Prostate gland (tissue), 2 donors: Measurements from ENCODE around the gene TJAP1. TPM values are rescaled to one million over a fixed set of nuclear protein-coding genes. Genes with fewer than 3 reads are reported as not detected.

Experiments used
- DNase-seq: peaks from one replicate; pipeline ENCODE4 v3.0.0-alpha.2; 2019; ENCODE audit warnings: low spot score
- H3K27ac ChIP-seq, 2 donors: fragments of 200-600 bp; sonication (generic); 2 replicates each; pipeline ENCODE4 v1.5.1; 2017 to 2019
- H3K27me3 ChIP-seq: fragments of 200-600 bp; sonication (generic); replicated peaks from 2 replicates; pipeline ENCODE4 v1.5.1; 2019; ENCODE audit not compliant: insufficient read depth
- H3K36me3 ChIP-seq, 2 donors: fragments of 200-600 bp; sonication (generic); 1 replicate in 1 of 2; 2 replicates in 1 of 2; pipeline versions ENCODE4 v1.5.1 to v1.8.1; 2017 to 2019
- H3K4me1 ChIP-seq: fragments of 200-600 bp; sonication (generic); replicated peaks from 2 replicates; pipeline ENCODE4 v1.5.1; 2019
- H3K4me3 ChIP-seq, 2 donors: fragments of 200-600 bp; sonication (generic); 2 replicates each; pipeline ENCODE4 v1.5.1; 2017 to 2019
- H3K9me3 ChIP-seq: fragments of 200-600 bp; sonication (generic); 2 replicates; pipeline ENCODE4 v1.5.1; 2017
- POLR2A ChIP-seq: fragments of 450-650 bp; IDR thresholded peaks from one replicate; pipeline ENCODE4 v1.6.1; 2016; ENCODE audit warnings: antibody characterized with exemption, mild to moderate bottlenecking
- POLR2AphosphoS5 ChIP-seq: sonication (generic); formaldehyde crosslinking; IDR thresholded peaks from one replicate; pipeline ENCODE4 v1.6.1; 2017; ENCODE audit warnings: antibody characterized with exemption
- WGBS: methylation state at CpG from one replicate; pipeline ENCODE4 v1.1.5; 2018; 5-methylcytosine and 5-hydroxymethylcytosine counted together
- intact Hi-C: fragments of 100-400 bp; cut with DNase I; formaldehyde crosslinking; loops from one replicate; pipeline ENCODE4 v1.14.2; 2022
- total RNA-seq, 2 donors: library from RNA; depleted of rRNA; stranded (reverse); fragments of >200 nt; gene quantifications; one replicate each; pipeline ENCODE4 v1.1.0, GENCODE V29; 2016
- TF ChIP-seq, protein P1 (sequence below), 4 experiments: fragments of 200-600 bp in 2 of 4; fragments of 450-650 bp in 2 of 4; sonication (generic) in 2 of 4; IDR thresholded peaks; 1 replicate in 3 of 4; 2 replicates in 1 of 4; pipeline ENCODE4 v1.5.1; 2016 to 2019; ENCODE audit warnings: antibody characterized with exemption in 4 of 4, mild to moderate bottlenecking in 2 of 4, moderate library complexity in 2 of 4

Gene TJAP1, protein sequence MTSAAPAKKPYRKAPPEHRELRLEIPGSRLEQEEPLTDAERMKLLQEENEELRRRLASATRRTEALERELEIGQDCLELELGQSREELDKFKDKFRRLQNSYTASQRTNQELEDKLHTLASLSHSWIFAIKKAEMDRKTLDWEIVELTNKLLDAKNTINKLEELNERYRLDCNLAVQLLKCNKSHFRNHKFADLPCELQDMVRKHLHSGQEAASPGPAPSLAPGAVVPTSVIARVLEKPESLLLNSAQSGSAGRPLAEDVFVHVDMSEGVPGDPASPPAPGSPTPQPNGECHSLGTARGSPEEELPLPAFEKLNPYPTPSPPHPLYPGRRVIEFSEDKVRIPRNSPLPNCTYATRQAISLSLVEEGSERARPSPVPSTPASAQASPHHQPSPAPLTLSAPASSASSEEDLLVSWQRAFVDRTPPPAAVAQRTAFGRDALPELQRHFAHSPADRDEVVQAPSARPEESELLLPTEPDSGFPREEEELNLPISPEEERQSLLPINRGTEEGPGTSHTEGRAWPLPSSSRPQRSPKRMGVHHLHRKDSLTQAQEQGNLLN
- 10 to 100 TPM; 29.1 to 51.6 TPM for total RNA-seq

DNA sequence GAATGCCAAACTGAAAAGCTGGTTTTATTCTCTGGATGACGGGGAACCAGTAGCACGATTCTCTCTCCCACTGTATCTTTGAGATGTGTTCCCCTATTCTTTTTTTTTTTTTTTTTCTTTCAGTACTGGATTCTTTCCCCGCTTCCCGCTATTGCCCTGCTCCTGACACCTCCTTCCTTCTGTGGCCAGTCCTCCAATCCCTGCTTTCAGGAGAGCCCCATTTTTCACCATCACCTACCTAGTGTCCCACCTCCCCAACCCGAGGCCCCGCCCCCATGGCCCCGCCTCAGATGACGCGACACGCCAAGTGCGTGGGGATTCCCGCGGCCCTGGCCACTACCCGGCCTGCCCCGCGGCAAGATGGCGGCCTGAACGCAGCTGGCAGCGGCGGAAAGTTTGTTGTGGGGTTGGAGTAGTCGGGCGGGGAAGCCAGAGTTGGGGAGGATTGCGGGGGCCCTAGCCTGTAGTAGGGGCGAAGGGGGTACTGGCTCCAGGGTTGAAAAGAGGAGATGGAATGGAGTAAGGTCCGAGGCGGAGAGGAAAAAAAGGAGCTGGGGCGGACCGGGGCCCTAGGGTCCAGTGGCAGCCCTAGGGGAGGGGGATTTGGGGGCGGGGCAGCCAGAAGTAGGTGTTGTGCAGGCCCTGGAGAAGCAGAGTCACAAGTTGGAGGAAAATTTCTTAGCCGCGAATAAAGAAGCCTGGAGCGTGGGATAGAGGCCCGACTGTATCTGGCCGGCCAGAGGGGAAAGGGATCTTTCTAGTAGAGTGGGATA, at the start of gene TJAP1:
TSS of gene TJAP1 (plus strand) at position 336 of the 773 bp plus-strand sequence. CDS start 21,432 bp downstream, outside the sequence.
- Histone ChIP-seq H3K36me3 (no peaks in the 10 kb centered on the region), H3K9me3 (no peaks in the 10 kb centered on the region), H3K4me1 (peaks cover 7% of the 10 kb centered on the region), H3K27ac (peak within 1 kb of the TSS; percentile 81 to 83), H3K4me3 (peak within 1 kb of the TSS; percentile 61 to 85), H3K27me3 (no peaks in the 10 kb centered on the region)
- under 1% methylated on average over 34 of the region's 34 CpGs for WGBS
- peak; percentile 91 for DNase-seq
- peak; percentile 79 for TF ChIP-seq POLR2A
- TF ChIP-seq, protein P1, sequence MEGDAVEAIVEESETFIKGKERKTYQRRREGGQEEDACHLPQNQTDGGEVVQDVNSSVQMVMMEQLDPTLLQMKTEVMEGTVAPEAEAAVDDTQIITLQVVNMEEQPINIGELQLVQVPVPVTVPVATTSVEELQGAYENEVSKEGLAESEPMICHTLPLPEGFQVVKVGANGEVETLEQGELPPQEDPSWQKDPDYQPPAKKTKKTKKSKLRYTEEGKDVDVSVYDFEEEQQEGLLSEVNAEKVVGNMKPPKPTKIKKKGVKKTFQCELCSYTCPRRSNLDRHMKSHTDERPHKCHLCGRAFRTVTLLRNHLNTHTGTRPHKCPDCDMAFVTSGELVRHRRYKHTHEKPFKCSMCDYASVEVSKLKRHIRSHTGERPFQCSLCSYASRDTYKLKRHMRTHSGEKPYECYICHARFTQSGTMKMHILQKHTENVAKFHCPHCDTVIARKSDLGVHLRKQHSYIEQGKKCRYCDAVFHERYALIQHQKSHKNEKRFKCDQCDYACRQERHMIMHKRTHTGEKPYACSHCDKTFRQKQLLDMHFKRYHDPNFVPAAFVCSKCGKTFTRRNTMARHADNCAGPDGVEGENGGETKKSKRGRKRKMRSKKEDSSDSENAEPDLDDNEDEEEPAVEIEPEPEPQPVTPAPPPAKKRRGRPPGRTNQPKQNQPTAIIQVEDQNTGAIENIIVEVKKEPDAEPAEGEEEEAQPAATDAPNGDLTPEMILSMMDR (IDR thresholded peaks at IDR 0.05), result no peak
- peak; percentile 93 for TF ChIP-seq POLR2AphosphoS5
- intact Hi-C loops, result no loop called here

DNA sequence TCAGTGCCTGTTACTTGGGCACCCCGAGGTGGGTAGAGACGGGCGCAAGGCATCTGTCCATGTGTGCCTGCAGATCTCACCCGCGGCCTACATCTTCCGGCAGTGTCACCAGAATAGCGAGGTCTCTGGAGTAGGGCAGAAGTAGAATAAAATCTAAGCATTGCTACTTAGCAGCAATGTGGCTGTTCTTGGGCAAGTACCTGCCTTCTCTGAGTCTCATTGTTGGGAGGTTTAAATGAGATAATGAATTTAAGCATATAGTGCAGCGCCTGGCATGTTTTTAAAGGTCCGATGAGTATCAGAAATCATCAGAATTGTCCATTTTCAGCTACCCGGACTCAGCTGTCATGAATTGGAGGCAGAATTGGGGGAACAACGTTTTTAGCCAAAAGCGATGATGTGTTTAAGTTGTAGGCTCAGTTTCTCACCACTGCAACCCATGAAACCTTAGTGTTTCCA, 49.2 kb upstream of the TJAP1 start:
- intact Hi-C loops, result no loop called here
- Histone ChIP-seq H3K4me3 (peak overlapping the region; percentile 51 to 69), H3K4me1 (peaks cover 3% of the 10 kb centered on the region), H3K27ac (peak overlapping the region; percentile 75 to 77), H3K36me3 (no peaks in the 10 kb centered on the region), H3K9me3 (no peaks in the 10 kb centered on the region), H3K27me3 (no peaks in the 10 kb centered on the region)
- TF ChIP-seq, protein P1 (IDR thresholded peaks at IDR 0.05), result no peak
- TF ChIP-seq POLR2A, result no peak
- no peak for TF ChIP-seq POLR2AphosphoS5
- 13% methylated on average over 12 of the region's 12 CpGs for WGBS
- DNase-seq, result no peak

DNA sequence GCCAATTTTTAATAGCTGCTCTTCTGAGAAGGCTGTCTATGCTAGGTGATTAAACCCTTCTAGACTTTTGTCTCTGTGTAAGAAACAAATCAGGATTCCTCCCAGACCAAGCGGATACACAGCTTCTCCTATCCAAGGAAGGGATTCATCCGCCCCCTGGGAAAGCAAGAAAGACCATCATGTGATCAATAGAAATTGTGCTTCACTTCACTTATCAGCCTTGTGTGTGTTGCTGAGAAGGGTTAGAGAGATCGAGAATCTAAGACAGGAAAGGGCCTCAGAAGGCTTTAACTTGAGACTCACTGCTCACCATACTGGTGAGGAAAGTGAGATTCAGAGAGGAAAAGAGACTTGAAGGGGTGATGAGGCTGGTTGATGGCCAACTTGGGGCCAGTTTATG, 48.5 kb upstream of the TJAP1 start:
- Histone ChIP-seq H3K9me3 (no peaks in the 10 kb centered on the region), H3K27ac (peak overlapping the region in 1 of 2 donors; percentile 77), H3K4me1 (peaks cover 3% of the 10 kb centered on the region), H3K36me3 (no peaks in the 10 kb centered on the region), H3K4me3 (no peak overlapping the region), H3K27me3 (no peaks in the 10 kb centered on the region)
- intact Hi-C loops, result no loop called here
- WGBS, result 73% methylated on average over 3 of the region's 3 CpGs
- TF ChIP-seq POLR2AphosphoS5, result no peak
- TF ChIP-seq POLR2A, result no peak
- TF ChIP-seq, protein P1 (IDR thresholded peaks at IDR 0.05), result no peak
- DNase-seq, result no peak

DNA sequence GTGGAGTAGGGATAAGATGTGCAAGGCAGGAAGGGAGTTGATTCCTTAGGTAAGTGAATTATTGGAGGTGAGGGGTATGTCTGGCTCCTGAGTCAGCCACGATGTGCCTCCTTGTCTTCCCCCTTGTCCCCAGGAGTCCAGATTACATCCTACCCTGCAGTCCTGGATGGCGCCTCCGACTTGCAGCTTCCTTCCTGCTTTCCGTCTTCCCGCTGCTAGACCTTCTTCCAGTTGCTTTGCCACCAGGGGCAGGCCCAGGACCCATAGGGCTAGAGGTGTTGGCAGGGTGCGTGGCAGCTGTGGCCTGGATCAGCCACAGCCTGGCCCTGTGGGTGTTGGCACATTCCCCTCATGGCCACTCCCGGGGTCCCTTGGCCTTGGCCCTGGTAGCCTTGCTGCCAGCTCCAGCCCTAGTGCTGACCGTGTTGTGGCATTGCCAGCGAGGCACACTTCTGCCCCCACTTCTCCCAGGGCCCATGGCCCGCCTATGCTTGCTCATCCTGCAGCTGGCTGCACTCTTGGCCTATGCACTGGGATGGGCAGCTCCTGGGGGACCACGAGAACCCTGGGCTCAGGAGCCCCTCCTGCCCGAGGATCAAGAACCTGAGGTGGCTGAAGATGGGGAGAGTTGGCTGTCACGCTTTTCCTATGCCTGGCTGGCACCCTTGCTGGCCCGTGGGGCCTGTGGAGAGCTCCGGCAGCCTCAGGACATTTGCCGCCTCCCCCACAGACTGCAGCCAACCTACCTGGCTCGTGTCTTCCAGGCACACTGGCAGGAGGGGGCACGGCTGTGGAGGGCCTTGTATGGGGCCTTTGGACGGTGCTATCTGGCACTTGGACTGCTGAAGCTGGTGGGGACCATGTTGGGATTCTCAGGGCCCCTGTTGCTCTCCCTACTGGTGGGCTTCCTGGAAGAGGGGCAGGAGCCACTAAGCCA, 45.1 kb upstream of the TJAP1 start:
- H3K27me3 ChIP-seq, result no peaks in the 10 kb centered on the region
- 89% methylated on average over 18 of the region's 19 CpGs for WGBS
- no peak overlapping the region for H3K27ac ChIP-seq
- no peak overlapping the region for H3K4me3 ChIP-seq
- TF ChIP-seq, protein P1 (IDR thresholded peaks at IDR 0.05), result no peak
- TF ChIP-seq POLR2AphosphoS5 (no peak), POLR2A (no peak)
- H3K36me3 ChIP-seq, result no peaks in the 10 kb centered on the region
- peaks cover 12% of the 10 kb centered on the region for H3K4me1 ChIP-seq
- intact Hi-C loops, result no loop called here
- no peaks in the 10 kb centered on the region for H3K9me3 ChIP-seq
- no peak for DNase-seq
